IMR-90 (cell line): Measurements from ENCODE around the gene PPP1R10. TPM values are rescaled to one million over a fixed set of nuclear protein-coding genes. Genes with fewer than 3 reads are reported as not detected.
A peak's percentile ranks its signal among the peaks of the same experiment; 100 is the strongest.

Experiments used
- ATAC-seq: fragments of 200-7000 bp; cut with Tn5 transposase; 2 replicates; pipeline ENCODE4 v1.9.1; 2020; ENCODE audit warnings: low read depth, mild to moderate bottlenecking, moderate library complexity
- BruUV-seq: library from RNA; stranded (reverse); fragments of 400-500 nt; replicated peaks from 2 replicates; lab custom pipeline; 2021; lab: Mats Ljungman, UMichigan
- CTCF ChIA-PET: fragments of 300-600 bp; formaldehyde crosslinking; extraction: SDS; loops from one replicate; lab custom pipeline; 2021; ENCODE audit warnings: antibody characterized with exemption; lab: Yijun Ruan, JAX
- POLR2A ChIA-PET: fragments of 300-600 bp; sonication (Branson Sonifier 250); formaldehyde crosslinking; loops from one replicate; lab custom pipeline; 2022; ENCODE audit warnings: antibody characterized with exemption; ENCODE audit not compliant: unreplicated experiment; lab: Charles Lee
- DNase-seq: peaks from one replicate; pipeline ENCODE4 v3.0.0; 2013
- H2AFZ ChIP-seq: replicated peaks from 2 replicates; pipeline ENCODE3; 2013; ENCODE audit warnings: low read length, mild to moderate bottlenecking; ENCODE audit not compliant: poor library complexity
- H2AK5ac ChIP-seq: 2 replicates; pipeline ENCODE4 v1.6.1; 2013; ENCODE audit warnings: low read depth, low read length, inconsistent platforms
- H2AK9ac ChIP-seq: replicated peaks from 2 replicates; pipeline ENCODE3; 2013; ENCODE audit warnings: mild to moderate bottlenecking, low read depth, low read length, moderate library complexity; ENCODE audit not compliant: poor library complexity
- H2BK120ac ChIP-seq: 2 replicates; pipeline ENCODE4 v1.6.1; 2013; ENCODE audit warnings: low read depth, low read length, inconsistent platforms
- H2BK15ac ChIP-seq: 3 replicates; pipeline ENCODE4 v1.6.1; 2013; ENCODE audit warnings: low read depth, low read length, inconsistent platforms
- H2BK20ac ChIP-seq: 2 replicates; pipeline ENCODE4 v1.6.1; 2013; ENCODE audit warnings: low read depth, mild to moderate bottlenecking, inconsistent platforms, low read length, moderate library complexity
- H2BK5ac ChIP-seq: 2 replicates; pipeline ENCODE4 v1.6.1; 2013; ENCODE audit warnings: mild to moderate bottlenecking, low read depth, low read length, inconsistent platforms; ENCODE audit not compliant: poor library complexity, severe bottlenecking
- H3K14ac ChIP-seq: replicated peaks from 2 replicates; pipeline ENCODE4 v1.6.1; 2013; ENCODE audit warnings: low read depth, low read length, inconsistent platforms
- H3K18ac ChIP-seq: 2 replicates; pipeline ENCODE4 v1.6.1; 2013; ENCODE audit warnings: low read depth, low read length, control low read depth
- H3K23ac ChIP-seq: 2 replicates; pipeline ENCODE4 v1.6.1; 2013; ENCODE audit warnings: low read depth, low read length, inconsistent platforms
- H3K27ac ChIP-seq: 2 replicates; pipeline ENCODE4 v1.5.1; 2013; ENCODE audit warnings: mild to moderate bottlenecking, control low read depth, low read length; ENCODE audit not compliant: insufficient read depth
- H3K27me3 ChIP-seq: 2 replicates; pipeline ENCODE4 v1.6.1; 2013; ENCODE audit warnings: low read length; ENCODE audit not compliant: control insufficient read depth, insufficient read depth
- H3K36me3 ChIP-seq: 2 replicates; pipeline ENCODE4 v1.6.1; 2013; ENCODE audit warnings: low read length, mixed read lengths; ENCODE audit not compliant: control insufficient read depth, insufficient read depth
- H3K4ac ChIP-seq: 2 replicates; pipeline ENCODE4 v1.6.1; 2013; ENCODE audit warnings: low read depth, low read length, inconsistent platforms
- H3K4me1 ChIP-seq: 2 replicates; pipeline ENCODE4 v1.6.1; 2013; ENCODE audit warnings: low read length, mixed read lengths; ENCODE audit not compliant: control insufficient read depth, insufficient read depth
- H3K4me2 ChIP-seq: 2 replicates; pipeline ENCODE4 v1.6.1; 2013; ENCODE audit warnings: low read depth, mild to moderate bottlenecking, control low read depth, low read length, moderate library complexity
- H3K4me3 ChIP-seq: 2 replicates; pipeline ENCODE4 v1.5.1; 2013; ENCODE audit warnings: low read depth, mild to moderate bottlenecking, control low read depth, low read length, moderate library complexity; ENCODE audit not compliant: insufficient read depth
- H3K56ac ChIP-seq: 2 replicates; pipeline ENCODE4 v1.6.1; 2013; ENCODE audit warnings: low read length, inconsistent platforms; ENCODE audit not compliant: insufficient read depth; ENCODE audit errors: extremely low read depth
- H3K79me1 ChIP-seq, 2 experiments: 2 replicates each; pipeline ENCODE4 v1.6.1; 2013; ENCODE audit warnings: low read length in 2 of 2, inconsistent platforms in 1 of 2, low read depth in 1 of 2
- H3K9ac ChIP-seq: 2 replicates; pipeline ENCODE4 v1.6.1; 2013; ENCODE audit warnings: low read depth, low read length, control low read depth
- H3K9me1 ChIP-seq: 2 replicates; pipeline ENCODE4 v1.6.1; 2013; ENCODE audit warnings: low read length, inconsistent platforms; ENCODE audit not compliant: insufficient read depth
- H3K9me3 ChIP-seq: 2 replicates; pipeline ENCODE4 v1.6.1; 2013; ENCODE audit warnings: low read length; ENCODE audit not compliant: control insufficient read depth, insufficient read depth
- H4K20me1 ChIP-seq: 2 replicates; pipeline ENCODE4 v1.6.1; 2013; ENCODE audit warnings: low read length, inconsistent platforms; ENCODE audit not compliant: insufficient read depth
- H4K5ac ChIP-seq: 2 replicates; pipeline ENCODE4 v1.6.1; 2013; ENCODE audit warnings: mild to moderate bottlenecking, low read depth, low read length, control low read depth
- H4K8ac ChIP-seq, 2 experiments: 2 replicates each; pipeline ENCODE4 v1.6.1; 2013; ENCODE audit warnings: low read depth in 2 of 2, low read length in 2 of 2, control low read depth in 1 of 2, inconsistent platforms in 1 of 2
- H4K91ac ChIP-seq: 2 replicates; pipeline ENCODE4 v1.6.1; 2013; ENCODE audit warnings: low read depth, low read length, inconsistent platforms; ENCODE audit not compliant: insufficient read depth
- CEBPB ChIP-seq: IDR thresholded peaks from 2 replicates; pipeline ENCODE4 v1.6.1; 2012; ENCODE audit warnings: low read depth, low read length, improper control_type of control experiment
- MAZ ChIP-seq: IDR thresholded peaks from 2 replicates; pipeline ENCODE4 v1.6.1; 2012; ENCODE audit warnings: low read depth, mild to moderate bottlenecking, low read length, improper control_type of control experiment, moderate library complexity, borderline replicate concordance
- WGBS, 2 experiments: methylation state at CpG; one replicate each; pipeline versions ENCODE4 v1.1.5 to v1.1.7; 2013; ENCODE audit warnings: missing lambda C conversion rate in 2 of 2; ENCODE audit not compliant: insufficient read length in 1 of 2; ENCODE audit errors: extremely low coverage in 2 of 2; 5-methylcytosine and 5-hydroxymethylcytosine counted together
- dilution Hi-C: fragments of 300-500 bp; cut with HindIII; formaldehyde crosslinking; loops from one replicate; pipeline ENCODE4 v1.14.3; 2018; ENCODE audit warnings: low sequenced_read_pairs; ENCODE audit not compliant: unreplicated experiment
- in situ Hi-C: fragments of 300-500 bp; cut with MboI; formaldehyde crosslinking; loops from 3 replicates; pipeline ENCODE4 v1.14.3; 2019; ENCODE audit warnings: low sequenced_read_pairs, inconsistent platforms, mixed read lengths
- intact Hi-C: fragments of 100-400 bp; cut with micrococcal nuclease; formaldehyde crosslinking; loops from 2 replicates; pipeline ENCODE4 v1.10.0; 2022
- polyA plus RNA-seq, 3 experiments: library from polyadenylated mRNA; depleted of rRNA; stranded (reverse); fragments of >200 nt; gene quantifications; 2 replicates each; pipeline ENCODE4 v1.2.3, GENCODE V29; 2012; ENCODE audit warnings: low replicate concordance in 1 of 3
- total RNA-seq: library from RNA; depleted of rRNA; stranded (reverse); fragments of >200 nt; gene quantifications from 2 replicates; pipeline ENCODE4 v1.2.3, GENCODE V29; 2012
- TF ChIP-seq, protein P1 (sequence below): conservative IDR thresholded peaks from 2 replicates; pipeline ENCODE4 v1.5.1; 2012; ENCODE audit warnings: mild to moderate bottlenecking, low read depth, low read length, improper control_type of control experiment

The PPP1R10 gene
- total and polyA plus RNA-seq, 2 of the 4 experiments (the other 2 are of a cell fraction), result 18.8 to 21.2 TPM

DNA sequence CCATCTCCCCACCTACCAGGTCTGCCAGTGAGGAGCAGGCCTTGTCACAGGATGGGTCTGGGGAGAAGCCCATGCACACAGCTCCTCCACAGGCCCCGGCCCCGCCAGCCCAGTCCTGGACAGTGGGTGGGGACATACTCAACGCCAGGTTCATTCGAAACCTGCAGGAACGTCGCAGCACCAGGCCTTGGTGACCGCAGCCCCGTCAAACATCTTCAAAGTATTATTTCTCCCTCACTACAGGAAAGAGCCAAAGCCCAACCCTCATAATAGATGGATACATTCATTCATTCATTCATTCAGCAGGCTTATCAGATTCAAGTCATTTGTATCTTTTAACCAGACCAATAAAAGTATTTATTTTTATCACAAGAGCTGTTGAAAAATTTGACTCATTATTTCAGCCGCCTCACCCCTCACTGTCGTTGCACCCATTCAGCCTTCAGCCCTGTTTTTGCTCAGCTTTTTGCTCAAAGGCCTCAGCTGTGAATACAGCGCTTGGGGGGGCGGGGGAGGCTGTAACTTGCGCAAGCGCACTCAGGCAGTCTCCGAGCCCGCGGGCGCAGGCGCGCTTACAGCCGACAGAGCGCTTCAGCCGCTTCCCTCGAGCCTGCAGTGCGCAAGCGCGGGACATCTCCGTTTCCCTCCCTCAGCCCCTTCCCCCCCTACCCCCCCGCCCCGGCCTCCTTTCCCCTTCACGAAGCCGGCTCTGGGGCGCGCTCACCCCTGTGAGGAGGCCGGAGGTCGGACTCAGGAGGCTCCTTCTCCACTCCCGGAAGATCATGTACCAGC, 29.6 kb upstream of the PPP1R10 start, which contains the start of gene C6orf136:
Gene C6orf136, plus strand, starts transcription at position 684 of the 792 bp plus-strand sequence. Its CDS starts 99 bp downstream, at position 783.
- H2BK20ac ChIP-seq, result no peak within 1 kb of the TSS
- H3K36me3 ChIP-seq, result peaks cover 31% of the 10 kb centered on the region
- H3K9ac ChIP-seq, result peak within 1 kb of the TSS; percentile 85
- peak within 1 kb of the TSS; percentile 93 for H3K4me3 ChIP-seq
- intact Hi-C loops (no loop called here), in situ Hi-C loops (no loop called here), dilution Hi-C loops (no loop called here)
- H2AK5ac ChIP-seq, result peak within 1 kb of the TSS; percentile 45
- no peaks in the 10 kb centered on the region; the same call in 1 of the 2 replicates for H3K9me1 ChIP-seq
- H3K4me2 ChIP-seq, result peak within 1 kb of the TSS; percentile 93
- peak within 1 kb of the TSS; percentile 86 for H3K27ac ChIP-seq
- H3K14ac ChIP-seq, result peak within 1 kb of the TSS; percentile 49
- no TSS peak for BruUV-seq
- WGBS, 2 experiments, result 9% methylated on average over 13 of the region's 37 CpGs; no CpG with 5 or more reads in 1 of the 2 experiments
- H3K18ac ChIP-seq, result peak within 1 kb of the TSS; percentile 1; the same call in 1 of the 2 replicates
- H3K56ac ChIP-seq, result peak within 1 kb of the TSS; percentile 60
- ATAC-seq, result peak; percentile 90
- peak within 1 kb of the TSS; percentile 34 for H3K4ac ChIP-seq
- peak; percentile 91 for DNase-seq
- no peaks in the 10 kb centered on the region for H3K4me1 ChIP-seq
- H2BK5ac ChIP-seq, result peak within 1 kb of the TSS; percentile 79
- peak within 1 kb of the TSS; percentile 68; the same call in 1 of the 2 replicates for H4K91ac ChIP-seq
- ChIA-PET POLR2A (interaction anchor here (0.6 kb wide), 5 partner anchors 18 to 215 kb away, joined by 4 to 10 read pairs (median 8); no protein-coding TSS in a partner anchor), CTCF (no interaction called here)
- no peak within 1 kb of the TSS for H2BK120ac ChIP-seq
- H3K9me3 ChIP-seq, result no peaks in the 10 kb centered on the region
- no peak within 1 kb of the TSS; the same call in 2 of the 3 replicates for H2BK15ac ChIP-seq
- TF ChIP-seq, protein P1, sequence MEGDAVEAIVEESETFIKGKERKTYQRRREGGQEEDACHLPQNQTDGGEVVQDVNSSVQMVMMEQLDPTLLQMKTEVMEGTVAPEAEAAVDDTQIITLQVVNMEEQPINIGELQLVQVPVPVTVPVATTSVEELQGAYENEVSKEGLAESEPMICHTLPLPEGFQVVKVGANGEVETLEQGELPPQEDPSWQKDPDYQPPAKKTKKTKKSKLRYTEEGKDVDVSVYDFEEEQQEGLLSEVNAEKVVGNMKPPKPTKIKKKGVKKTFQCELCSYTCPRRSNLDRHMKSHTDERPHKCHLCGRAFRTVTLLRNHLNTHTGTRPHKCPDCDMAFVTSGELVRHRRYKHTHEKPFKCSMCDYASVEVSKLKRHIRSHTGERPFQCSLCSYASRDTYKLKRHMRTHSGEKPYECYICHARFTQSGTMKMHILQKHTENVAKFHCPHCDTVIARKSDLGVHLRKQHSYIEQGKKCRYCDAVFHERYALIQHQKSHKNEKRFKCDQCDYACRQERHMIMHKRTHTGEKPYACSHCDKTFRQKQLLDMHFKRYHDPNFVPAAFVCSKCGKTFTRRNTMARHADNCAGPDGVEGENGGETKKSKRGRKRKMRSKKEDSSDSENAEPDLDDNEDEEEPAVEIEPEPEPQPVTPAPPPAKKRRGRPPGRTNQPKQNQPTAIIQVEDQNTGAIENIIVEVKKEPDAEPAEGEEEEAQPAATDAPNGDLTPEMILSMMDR, result no peak
- TF ChIP-seq MAZ (peak; percentile 38; the same call in 1 of the 2 replicates), CEBPB (peak; percentile 81)
- H4K5ac ChIP-seq, result peak within 1 kb of the TSS; percentile 75
- peak within 1 kb of the TSS; percentile 53 to 81; a peak in 3 of 4 replicates for H4K8ac ChIP-seq
- H2AK9ac ChIP-seq, result peak within 1 kb of the TSS; percentile 95
- peaks cover 4% of the 10 kb centered on the region; the same call in 1 of the 2 replicates for H4K20me1 ChIP-seq
- H2AFZ ChIP-seq, result peak within 1 kb of the TSS; percentile 99
- H3K79me1 ChIP-seq, result peaks cover 13 to 40% of the 10 kb centered on the region in 2 experiments; a peak in 3 of 4 replicates
- H3K27me3 ChIP-seq, result no peaks in the 10 kb centered on the region
- peak within 1 kb of the TSS; percentile 61 for H3K23ac ChIP-seq
